Tibial nerve (tissue), 4 donors: Measurements from ENCODE around the gene AP3B1. TPM values are rescaled to one million over a fixed set of nuclear protein-coding genes. Genes with fewer than 3 reads are reported as not detected.

ENCODE experiments used
- DNase-seq, 2 donors: peaks; one replicate each; pipeline ENCODE4 v3.0.0-alpha.2; 2019; ENCODE audit warnings: low spot score in 2 of 2
- H3K27ac ChIP-seq, 4 donors: fragments of 200-600 bp; sonication (generic) in 3 of 4; one replicate each; pipeline ENCODE4 v1.5.1; 2017 to 2019; ENCODE audit warnings: mild to moderate bottlenecking in 1 of 4
- H3K27me3 ChIP-seq, 2 donors: fragments of 200-600 bp; sonication (generic) in 1 of 2; one replicate each; pipeline versions ENCODE4 v1.5.1 to v1.6.0; 2017 to 2019
- H3K36me3 ChIP-seq, 3 donors: fragments of 200-600 bp; sonication (generic); one replicate each; pipeline ENCODE4 v1.5.1; 2018 to 2019
- H3K4me1 ChIP-seq, 4 donors: fragments of 200-600 bp; sonication (generic) in 3 of 4; one replicate each; pipeline ENCODE4 v1.5.1; 2017 to 2019
- H3K4me3 ChIP-seq, 4 donors: fragments of 200-600 bp; sonication (generic) in 3 of 4; one replicate each; pipeline ENCODE4 v1.5.1; 2017 to 2019; ENCODE audit warnings: mild to moderate bottlenecking in 1 of 4, moderate library complexity in 1 of 4
- H3K9me3 ChIP-seq, 4 donors: fragments of 200-600 bp; sonication (generic) in 3 of 4; one replicate each; pipeline ENCODE4 v1.5.1; 2017 to 2019
- CTCF ChIP-seq, 5 experiments: fragments of 200-600 bp in 3 of 5; fragments of 450-650 bp in 2 of 5; sonication (generic) in 3 of 5; IDR thresholded peaks; one replicate each; pipeline ENCODE4 v1.5.1; 2016 to 2019; ENCODE audit warnings: antibody characterized with exemption in 5 of 5, mild to moderate bottlenecking in 3 of 5, moderate library complexity in 2 of 5
- EP300 ChIP-seq, 2 donors: sonication (generic); formaldehyde crosslinking; IDR thresholded peaks; one replicate each; pipeline ENCODE4 v1.6.1; 2017; ENCODE audit warnings: antibody characterized with exemption in 2 of 2, mild to moderate bottlenecking in 1 of 2
- POLR2A ChIP-seq, 2 donors: fragments of 450-650 bp; IDR thresholded peaks; one replicate each; pipeline ENCODE4 v1.6.1; 2017; ENCODE audit warnings: antibody characterized with exemption in 2 of 2, mild to moderate bottlenecking in 2 of 2, moderate library complexity in 2 of 2
- WGBS, 2 donors: methylation state at CpG; one replicate each; pipeline ENCODE4 v1.1.5; 2018; 5-methylcytosine and 5-hydroxymethylcytosine counted together
- small RNA-seq: library from RNA; depleted of rRNA; stranded (forward); fragments of <200 nt; gene quantifications from one replicate; pipeline ENCODE3, GENCODE V24; 2016
- total RNA-seq, 4 donors: library from RNA; depleted of rRNA; stranded (reverse); fragments of >200 nt; gene quantifications; one replicate each; pipeline ENCODE4 v1.1.0, GENCODE V29; 2016

AP3B1 gene
- total RNA-seq, 4 donors from 2014 or later: 23.1 to 51.0 (median 44.2) TPM

- Histone ChIP-seq H3K36me3 (no peaks in the 10 kb centered on the region), H3K4me1 (peaks cover 0 to 6% (median 0%) of the 10 kb centered on the region in 4 donors), H3K9me3 (no peaks in the 10 kb centered on the region), H3K27ac (no peak overlapping the region), H3K4me3 (no peak overlapping the region), H3K27me3 (peaks cover 0 to 38% of the 10 kb centered on the region in 2 donors)
- WGBS, 2 donors: 41 to 43% methylated on average over 20 of the region's 20 CpGs
- no peak for DNase-seq
- TF ChIP-seq EP300 (IDR thresholded peaks at IDR 0.05) (no peak), POLR2A (IDR thresholded peaks at IDR 0.05) (no peak), CTCF (IDR thresholded peaks at IDR 0.05) (no peak)
Observed at GRCh38 chr5:77957516-77957915, 337.0 kb downstream of the AP3B1 start.

- Histone ChIP-seq H3K4me1 (peaks cover 0 to 6% (median 0%) of the 10 kb centered on the region in 4 donors), H3K27ac (no peak overlapping the region), H3K9me3 (no peaks in the 10 kb centered on the region), H3K4me3 (no peak overlapping the region), H3K27me3 (peaks cover 0 to 38% of the 10 kb centered on the region in 2 donors), H3K36me3 (no peaks in the 10 kb centered on the region)
- DNase-seq: no peak
- WGBS, 2 donors: 69 to 73% methylated on average over 13 of the region's 13 CpGs
- no peak for TF ChIP-seq POLR2A (IDR thresholded peaks at IDR 0.05)
- TF ChIP-seq EP300 (IDR thresholded peaks at IDR 0.05): no peak
- TF ChIP-seq CTCF (IDR thresholded peaks at IDR 0.05): no peak
Observed at GRCh38 chr5:77957081-77957480, 337.4 kb downstream of the AP3B1 start.

GRCh38 chr5:77955577-77955976 lies 338.9 kb downstream of the AP3B1 start:
- 37 to 39% methylated on average over 1 of the region's 1 CpG for WGBS, 2 donors
- Histone ChIP-seq H3K27me3 (peaks cover 0 to 38% of the 10 kb centered on the region in 2 donors), H3K36me3 (no peaks in the 10 kb centered on the region), H3K4me3 (no peak overlapping the region), H3K4me1 (peaks cover 0 to 6% (median 0%) of the 10 kb centered on the region in 4 donors), H3K9me3 (no peaks in the 10 kb centered on the region), H3K27ac (no peak overlapping the region)
- no peak for DNase-seq
- TF ChIP-seq POLR2A (IDR thresholded peaks at IDR 0.05) (no peak), EP300 (IDR thresholded peaks at IDR 0.05) (no peak), CTCF (IDR thresholded peaks at IDR 0.05) (no peak)

- Histone ChIP-seq H3K27me3 (peaks cover 0 to 20% of the 10 kb centered on the region in 2 donors), H3K4me1 (peaks cover 0 to 6% (median 0%) of the 10 kb centered on the region in 4 donors), H3K4me3 (no peak overlapping the region), H3K9me3 (no peaks in the 10 kb centered on the region), H3K36me3 (no peaks in the 10 kb centered on the region), H3K27ac (no peak overlapping the region)
- WGBS, 2 donors: 71 to 80% methylated on average over 2 of the region's 2 CpGs
- DNase-seq: no peak
- no peak for TF ChIP-seq CTCF (IDR thresholded peaks at IDR 0.05)
- TF ChIP-seq EP300 (IDR thresholded peaks at IDR 0.05): no peak
- TF ChIP-seq POLR2A (IDR thresholded peaks at IDR 0.05): no peak
Observed at GRCh38 chr5:77953374-77953773, 341.1 kb downstream of the AP3B1 start.

GRCh38 chr5:77952636-77953212 lies 341.8 kb downstream of the AP3B1 start:
- DNase-seq: no peak
- Histone ChIP-seq H3K9me3 (no peaks in the 10 kb centered on the region), H3K27ac (no peak overlapping the region), H3K36me3 (no peaks in the 10 kb centered on the region), H3K4me1 (no peaks in the 10 kb centered on the region), H3K4me3 (no peak overlapping the region), H3K27me3 (peaks cover 0 to 14% of the 10 kb centered on the region in 2 donors)
- WGBS, 2 donors: 31 to 38% methylated on average over 3 of the region's 3 CpGs
- no peak for TF ChIP-seq EP300 (IDR thresholded peaks at IDR 0.05)
- no peak for TF ChIP-seq POLR2A (IDR thresholded peaks at IDR 0.05)
- no peak for TF ChIP-seq CTCF (IDR thresholded peaks at IDR 0.05)

Small RNAs within 50 kb of the gene (small RNA-seq; reads per million reads assigned to genes)
- gene RF00019 (not detected), gene RNU6-183P (not detected)

Other genes with a start within 250 kb of the AP3B1 start
- 10 to 100 TPM; 22.5 to 30.8 (median 28.3) TPM for gene SCAMP1, start 65.9 kb upstream of the AP3B1 start, total RNA-seq